H54 (cell line): ENCODE results near the gene FHIT.

Experiments
- DNase-seq: peaks from one replicate; pipeline ENCODE4 v3.0.0; 2011; ENCODE audit warnings: low spot score, mixed read lengths; ENCODE audit not compliant: insufficient read length
- FAIRE-seq: peaks from 3 replicates; lab custom pipeline; 2011; peaks lifted over from hg19 to GRCh38; lab: Jason Lieb, UNC
- POLR2A ChIP-seq: IDR thresholded peaks from 2 replicates; pipeline ENCODE4 v1.6.1; 2011; ENCODE audit warnings: low read depth, mild to moderate bottlenecking, low read length

FHIT gene

GRCh38 chr3:60887574-60887973 lies 363.7 kb downstream of the FHIT start:
- no peak for FAIRE-seq
- no peak for DNase-seq
- TF ChIP-seq POLR2A, result no peak

GRCh38 chr3:60886518-60886917 lies 364.7 kb downstream of the FHIT start:
- DNase-seq (no peak), FAIRE-seq (no peak)
- no peak for TF ChIP-seq POLR2A

GRCh38 chr3:60884005-60884404 lies 367.2 kb downstream of the FHIT start:
- FAIRE-seq, result no peak
- no peak for DNase-seq
- TF ChIP-seq POLR2A, result no peak

- TF ChIP-seq POLR2A, result no peak
- FAIRE-seq, result no peak
- no peak for DNase-seq
These were observed 374.1 kb downstream of the FHIT start for GRCh38 chr3:60877188-60877587.

GRCh38 chr3:60870396-60870795 lies 380.9 kb downstream of the FHIT start:
- no peak for TF ChIP-seq POLR2A
- DNase-seq (no peak), FAIRE-seq (no peak)

- DNase-seq (no peak), FAIRE-seq (no peak)
- no peak for TF ChIP-seq POLR2A
These were observed 384.1 kb downstream of the FHIT start for GRCh38 chr3:60867200-60867599.

GRCh38 chr3:60856257-60857046 lies 394.8 kb downstream of the FHIT start:
- no peak for DNase-seq
- no peak for FAIRE-seq
- TF ChIP-seq POLR2A, result no peak

- no peak for FAIRE-seq
- DNase-seq, result no peak
- no peak for TF ChIP-seq POLR2A
These were observed 396.0 kb downstream of the FHIT start for GRCh38 chr3:60855250-60855649.

GRCh38 chr3:60854791-60855190 lies 396.5 kb downstream of the FHIT start:
- TF ChIP-seq POLR2A, result no peak
- FAIRE-seq, result no peak
- no peak for DNase-seq

- no peak for FAIRE-seq
- DNase-seq, result no peak
- TF ChIP-seq POLR2A, result no peak
These were observed 403.5 kb downstream of the FHIT start for GRCh38 chr3:60847791-60848190.

GRCh38 chr3:60844256-60844655 lies 407.0 kb downstream of the FHIT start:
- DNase-seq, result no peak
- TF ChIP-seq POLR2A, result no peak
- no peak for FAIRE-seq

GRCh38 chr3:60841355-60841754 lies 409.9 kb downstream of the FHIT start:
- no peak for TF ChIP-seq POLR2A
- FAIRE-seq (no peak), DNase-seq (no peak)

GRCh38 chr3:60839246-60839645 lies 412.0 kb downstream of the FHIT start:
- DNase-seq (no peak), FAIRE-seq (peak; percentile 82)
- TF ChIP-seq POLR2A, result no peak

GRCh38 chr3:60835796-60836195 lies 415.5 kb downstream of the FHIT start:
- no peak for TF ChIP-seq POLR2A
- DNase-seq, result no peak
- FAIRE-seq, result no peak

- DNase-seq (no peak), FAIRE-seq (no peak)
- TF ChIP-seq POLR2A, result no peak
These were observed 422.2 kb downstream of the FHIT start for GRCh38 chr3:60829058-60829457.

GRCh38 chr3:60827666-60828065 lies 423.6 kb downstream of the FHIT start:
- DNase-seq, result no peak
- no peak for TF ChIP-seq POLR2A
- no peak for FAIRE-seq
